ENCODE measurements around the gene UPK1A.

UPK1A gene

DNA sequence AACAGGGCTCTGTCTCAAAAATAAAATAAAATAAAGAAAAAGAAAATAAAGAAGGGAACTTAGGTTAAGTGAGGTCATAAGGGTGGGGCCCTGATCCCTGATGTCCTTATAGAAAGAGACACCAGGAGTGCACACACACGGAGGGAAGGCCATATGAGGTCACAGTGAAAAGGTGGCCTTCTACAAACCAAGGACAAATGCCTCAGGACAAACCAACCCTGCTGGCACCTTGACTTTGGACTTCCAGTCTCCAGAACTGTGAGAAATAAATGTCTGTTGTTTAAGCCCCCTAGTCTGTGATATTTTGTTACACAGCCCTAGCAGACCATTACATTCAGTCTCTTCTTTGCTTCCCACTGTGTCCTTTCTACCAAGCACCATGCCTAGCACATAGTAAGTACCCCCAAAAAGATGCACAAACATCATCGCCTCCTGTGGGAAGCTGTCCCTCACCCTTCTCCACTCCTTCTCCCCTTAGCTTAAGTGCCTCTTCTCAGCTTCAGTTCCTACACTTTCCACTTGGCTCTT is 29.6 kb downstream of the UPK1A start:
- Histone ChIP-seq H3K4me3 (ENCODE audit: low read depth, low read length) (no peak overlapping the region), H3K36me3 (no peaks in the 10 kb centered on the region), H3K27ac (no peak overlapping the region), H3K9me3 (ENCODE audit: severe bottlenecking) (peaks cover 2% of the 10 kb centered on the region), H3K27me3 (ENCODE audit: insufficient read depth, low read depth, severe bottlenecking) (no peaks in the 10 kb centered on the region)
- no peak for DNase-seq
- TF ChIP-seq, protein P1, sequence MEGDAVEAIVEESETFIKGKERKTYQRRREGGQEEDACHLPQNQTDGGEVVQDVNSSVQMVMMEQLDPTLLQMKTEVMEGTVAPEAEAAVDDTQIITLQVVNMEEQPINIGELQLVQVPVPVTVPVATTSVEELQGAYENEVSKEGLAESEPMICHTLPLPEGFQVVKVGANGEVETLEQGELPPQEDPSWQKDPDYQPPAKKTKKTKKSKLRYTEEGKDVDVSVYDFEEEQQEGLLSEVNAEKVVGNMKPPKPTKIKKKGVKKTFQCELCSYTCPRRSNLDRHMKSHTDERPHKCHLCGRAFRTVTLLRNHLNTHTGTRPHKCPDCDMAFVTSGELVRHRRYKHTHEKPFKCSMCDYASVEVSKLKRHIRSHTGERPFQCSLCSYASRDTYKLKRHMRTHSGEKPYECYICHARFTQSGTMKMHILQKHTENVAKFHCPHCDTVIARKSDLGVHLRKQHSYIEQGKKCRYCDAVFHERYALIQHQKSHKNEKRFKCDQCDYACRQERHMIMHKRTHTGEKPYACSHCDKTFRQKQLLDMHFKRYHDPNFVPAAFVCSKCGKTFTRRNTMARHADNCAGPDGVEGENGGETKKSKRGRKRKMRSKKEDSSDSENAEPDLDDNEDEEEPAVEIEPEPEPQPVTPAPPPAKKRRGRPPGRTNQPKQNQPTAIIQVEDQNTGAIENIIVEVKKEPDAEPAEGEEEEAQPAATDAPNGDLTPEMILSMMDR (IDR thresholded peaks at IDR 0.05; ENCODE audit: low read depth, low read length), result no peak

DNA sequence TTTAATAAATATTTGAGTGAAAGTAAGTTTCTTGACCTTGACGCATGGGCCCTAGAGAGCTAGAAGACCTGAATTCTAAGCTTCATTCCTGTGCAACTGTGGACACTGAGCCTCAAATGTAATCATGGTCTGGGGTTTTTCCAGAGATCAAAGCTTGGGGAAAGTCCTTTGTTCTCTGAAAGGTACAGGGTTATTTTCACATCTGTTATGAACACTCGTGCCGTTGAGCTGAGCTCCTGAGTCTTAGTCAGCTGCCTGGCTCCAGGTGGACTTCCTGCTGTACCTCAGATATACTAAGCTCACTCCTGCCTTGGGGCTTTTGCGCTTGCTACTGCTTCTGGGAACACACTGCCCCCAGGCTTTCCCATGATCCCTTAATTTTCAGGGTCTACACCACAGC is 30.5 kb downstream of the UPK1A start:
- H3K4me3 ChIP-seq (ENCODE audit: low read depth, low read length), result no peak overlapping the region
- H3K36me3 ChIP-seq, result no peaks in the 10 kb centered on the region
- peaks cover 2% of the 10 kb centered on the region for H3K9me3 ChIP-seq (ENCODE audit: severe bottlenecking)
- no peak for DNase-seq
- 0 out of 2 replicates have a peak overlapping the region, but pooled peaks have one; percentile 18 for H3K27ac ChIP-seq
- H3K27me3 ChIP-seq (ENCODE audit: insufficient read depth, low read depth, severe bottlenecking), result no peaks in the 10 kb centered on the region
- TF ChIP-seq, protein P1 (IDR thresholded peaks at IDR 0.05; ENCODE audit: low read depth, low read length), result no peak

DNA sequence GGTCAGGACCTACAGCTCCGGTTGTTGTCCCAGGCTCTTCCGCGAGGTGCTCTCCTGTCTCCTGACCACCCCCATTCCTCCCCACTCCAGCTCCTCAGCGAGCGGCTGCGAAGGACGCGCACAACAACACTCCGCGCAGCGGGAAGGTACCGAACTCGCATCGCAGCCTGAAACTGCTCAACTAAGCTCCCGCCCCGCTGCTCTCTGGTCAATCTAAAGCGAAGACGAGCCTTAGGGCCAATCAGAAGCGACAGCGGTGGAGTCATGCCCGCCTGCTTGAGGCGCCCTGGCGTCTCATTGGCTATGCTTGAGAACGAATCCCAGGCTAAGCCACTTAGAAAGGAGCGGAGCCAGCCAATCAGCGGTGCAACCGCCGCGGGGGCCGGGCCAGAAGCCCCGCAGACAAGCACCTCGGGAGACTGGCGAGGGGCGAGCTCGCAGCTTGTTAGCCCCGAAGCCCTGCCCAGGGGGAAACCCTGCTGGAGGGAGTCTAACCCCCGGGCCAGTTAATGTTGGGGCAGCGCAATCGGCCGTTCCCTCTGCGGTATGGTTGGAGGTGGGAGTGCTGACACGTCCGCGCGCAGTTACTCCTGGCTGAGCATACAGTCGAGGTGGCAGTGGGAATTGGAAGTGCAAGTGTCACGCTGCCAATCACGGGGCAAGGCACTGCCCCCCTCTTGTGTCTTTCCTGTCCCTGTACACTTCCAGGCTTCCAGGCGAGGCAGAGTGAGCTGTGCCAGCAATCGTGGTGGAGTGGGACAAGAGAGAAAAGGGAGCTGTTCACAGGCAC is 36.1 kb downstream of the UPK1A start:
- H3K36me3 ChIP-seq, result no peaks in the 10 kb centered on the region
- no peaks in the 10 kb centered on the region for H3K27me3 ChIP-seq (ENCODE audit: insufficient read depth, low read depth, severe bottlenecking)
- peak; percentile 98 for DNase-seq
- TF ChIP-seq, protein P1 (IDR thresholded peaks at IDR 0.05; ENCODE audit: low read depth, low read length), result no peak
- no peaks in the 10 kb centered on the region for H3K9me3 ChIP-seq (ENCODE audit: severe bottlenecking)
- peak overlapping the region; percentile 65 for H3K4me3 ChIP-seq (ENCODE audit: low read depth, low read length)
- H3K27ac ChIP-seq, result peak overlapping the region; percentile 54

GRCh38 chr19:35703343-35703742 is 37.0 kb downstream of the UPK1A start:
- TF ChIP-seq, protein P1 (IDR thresholded peaks at IDR 0.05; ENCODE audit: low read depth, low read length), result no peak
- no peaks in the 10 kb centered on the region for H3K36me3 ChIP-seq
- H3K4me3 ChIP-seq (ENCODE audit: low read depth, low read length), result peak overlapping the region; percentile 65
- peak; percentile 86 for DNase-seq
- no peaks in the 10 kb centered on the region for H3K27me3 ChIP-seq (ENCODE audit: insufficient read depth, low read depth, severe bottlenecking)
- peak overlapping the region; percentile 53 for H3K27ac ChIP-seq
- H3K9me3 ChIP-seq (ENCODE audit: severe bottlenecking), result no peaks in the 10 kb centered on the region

GRCh38 chr19:35704218-35704617 is 37.9 kb downstream of the UPK1A start, which contains the start of gene ZBTB32:
Gene ZBTB32, plus strand, starts transcription at chr19:35704558. Its CDS starts 10,069 bp downstream, at chr19:35714627.
- TF ChIP-seq, protein P1 (IDR thresholded peaks at IDR 0.05; ENCODE audit: low read depth, low read length), result no peak
- no peak within 1 kb of the TSS for H3K4me3 ChIP-seq (ENCODE audit: low read depth, low read length)
- no peaks in the 10 kb centered on the region for H3K27me3 ChIP-seq (ENCODE audit: insufficient read depth, low read depth, severe bottlenecking)
- no peak within 1 kb of the TSS for H3K27ac ChIP-seq
- no peaks in the 10 kb centered on the region for H3K36me3 ChIP-seq
- no peaks in the 10 kb centered on the region for H3K9me3 ChIP-seq (ENCODE audit: severe bottlenecking)
- no peak for DNase-seq

Data from WERI-Rb-1 (cell line).